ENCODE results near the gene KPNA2. TPM values are rescaled to one million over a fixed set of nuclear protein-coding genes. Genes with fewer than 3 reads are reported as not detected.

Gene KPNA2
- total and polyA plus RNA-seq, 2 of the 8 experiments (the other 6 are each of a cell fraction or from before 2014, with no cell fraction given), result 413 to 612 TPM

DNA sequence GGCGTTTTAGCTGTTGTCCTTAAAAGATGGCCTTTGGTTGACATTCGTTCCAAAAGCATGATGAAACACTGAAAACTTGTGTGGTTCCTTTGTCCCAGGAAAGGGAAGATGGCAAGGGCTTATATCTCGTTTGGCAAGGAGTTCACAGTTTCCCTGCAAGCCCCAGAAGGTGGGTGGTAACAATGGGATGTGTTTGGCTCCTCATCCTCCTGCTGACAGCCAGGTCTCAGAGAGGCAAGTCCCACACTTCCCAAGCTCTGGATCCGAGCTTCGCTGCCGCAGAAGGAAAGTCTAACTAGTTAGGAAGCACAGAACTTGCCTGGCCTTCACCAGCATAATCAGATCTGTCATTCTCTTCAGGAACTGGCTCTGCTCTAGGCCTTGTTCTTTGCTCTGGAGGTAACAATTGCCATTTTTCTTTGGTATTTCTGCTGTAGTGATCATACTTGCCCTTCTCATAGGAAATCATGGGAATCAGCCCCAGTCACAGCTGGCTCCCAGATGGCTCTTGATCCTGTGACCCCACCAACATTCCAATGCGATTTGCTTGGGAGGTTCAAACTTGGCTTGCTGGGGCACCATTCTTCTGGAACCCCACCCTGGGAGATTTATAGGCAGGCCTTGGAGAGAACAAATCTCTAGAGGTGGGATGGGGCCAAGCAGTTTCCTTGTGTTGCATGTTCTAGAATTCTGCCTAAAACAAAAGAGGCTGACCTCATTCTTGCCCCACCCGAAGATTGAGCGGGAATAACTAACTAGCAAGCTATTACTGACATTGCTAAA, 17.9 kb downstream of the KPNA2 start (continued):
- TF ChIP-seq SRF (IDR thresholded peaks at IDR 0.05; ENCODE audit: low read depth, low read length) (no peak), ASH2L (IDR thresholded peaks at IDR 0.05; ENCODE audit: low read length) (no peak), TAF1 (IDR thresholded peaks at IDR 0.05; ENCODE audit: low read depth, low read length) (no peak), SP1 (IDR thresholded peaks at IDR 0.05; ENCODE audit: low read depth, low read length) (no peak)

All from H1 (cell line).